ENCODE measurements around the gene THY1.

Gene THY1

DNA sequence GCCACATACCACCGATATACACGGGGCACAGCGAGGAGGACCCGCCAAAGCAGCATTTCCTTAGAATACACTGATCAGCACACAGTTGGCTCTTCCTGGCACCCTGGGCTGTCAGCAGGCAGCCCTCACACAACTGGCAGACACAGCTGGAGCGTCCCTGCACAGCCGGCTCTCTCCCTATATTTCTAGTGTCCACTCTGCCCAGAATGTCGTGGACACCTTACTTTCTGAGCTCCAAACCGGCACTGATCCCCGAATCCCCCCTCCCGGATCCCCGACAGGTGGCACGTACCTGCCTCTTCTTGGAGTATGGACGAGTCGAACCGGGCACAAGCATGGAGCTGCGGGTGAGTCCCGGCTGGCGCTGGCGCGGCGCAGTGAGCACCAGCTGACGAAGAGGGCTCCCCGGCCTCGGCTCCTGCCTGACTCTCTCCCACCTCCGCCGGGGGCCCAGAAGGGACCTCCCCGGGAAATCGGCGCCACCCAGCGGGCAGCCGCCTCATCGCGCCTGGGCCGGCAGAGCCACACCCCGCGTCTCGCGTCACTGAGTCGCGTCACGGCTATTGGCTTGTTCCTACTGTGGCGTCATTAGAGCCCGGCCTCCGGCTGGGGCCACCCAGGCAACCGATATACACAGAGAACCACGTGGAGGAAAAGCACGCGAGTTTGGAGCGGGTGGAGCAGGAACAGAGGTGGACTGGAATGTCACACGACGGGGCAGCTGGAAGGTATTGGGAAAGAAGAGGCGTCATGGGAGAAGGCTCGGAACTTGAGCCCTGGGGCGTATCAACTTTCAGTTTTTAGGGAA, 41.6 kb downstream of the THY1 start, which contains the start of gene USP2:
Gene USP2 (minus strand): TSS at position 510 of the 808 bp plus-strand sequence. CDS start 8,210 bp downstream, outside the sequence.
- DNase-seq: peak; percentile 96

DNA sequence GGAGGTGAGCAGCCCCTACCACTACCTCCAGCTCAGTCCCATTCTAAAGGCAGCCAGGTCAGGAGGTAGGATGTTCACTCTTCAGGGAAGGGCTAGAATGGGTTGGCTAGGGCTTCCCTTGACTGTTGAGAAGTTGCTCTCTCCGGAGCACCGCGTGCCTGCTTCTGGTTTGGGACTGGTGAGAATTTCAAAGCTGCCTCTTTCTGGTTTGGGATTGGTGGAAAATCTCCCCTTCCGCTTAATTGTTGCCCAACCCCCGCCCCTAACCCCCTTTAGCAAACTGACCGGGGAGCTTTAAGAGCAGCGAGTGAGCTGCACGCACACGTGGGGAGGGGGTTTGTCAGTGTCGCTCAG, 42.2 kb downstream of the THY1 start:
- DNase-seq: no peak

DNA sequence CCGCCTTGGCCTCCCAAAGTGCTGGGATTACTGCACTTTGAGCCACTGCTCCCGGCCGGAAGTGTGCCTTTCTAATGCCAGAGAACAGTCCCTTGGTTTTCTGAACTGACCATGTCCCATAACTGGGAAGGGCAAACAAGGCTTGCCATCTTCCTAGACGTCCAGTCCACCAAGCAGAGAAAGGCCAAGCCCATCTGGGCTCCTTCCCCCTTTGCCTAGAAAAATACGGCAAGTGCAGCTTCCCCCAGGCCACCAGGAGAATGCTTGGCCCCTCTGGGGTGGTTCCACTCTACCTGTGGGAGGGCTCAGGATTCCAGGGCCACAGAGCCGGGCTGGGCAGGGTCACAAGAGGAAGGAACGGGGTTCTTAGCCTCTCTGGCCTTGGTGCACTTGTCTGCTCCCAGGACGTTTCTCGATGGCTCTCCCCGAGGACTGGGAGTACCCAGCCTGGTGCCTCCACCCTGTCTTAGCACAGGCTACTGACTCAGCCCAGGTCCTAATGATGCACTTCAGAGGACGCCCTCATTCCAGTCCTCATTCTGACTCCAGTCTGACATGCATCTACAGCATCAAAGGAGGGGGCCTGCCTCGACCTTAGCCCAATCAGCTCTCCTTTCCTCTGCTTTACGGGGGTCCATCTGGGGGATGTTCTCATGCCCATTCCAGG, 42.7 kb downstream of the THY1 start:
- DNase-seq: no peak

DNA sequence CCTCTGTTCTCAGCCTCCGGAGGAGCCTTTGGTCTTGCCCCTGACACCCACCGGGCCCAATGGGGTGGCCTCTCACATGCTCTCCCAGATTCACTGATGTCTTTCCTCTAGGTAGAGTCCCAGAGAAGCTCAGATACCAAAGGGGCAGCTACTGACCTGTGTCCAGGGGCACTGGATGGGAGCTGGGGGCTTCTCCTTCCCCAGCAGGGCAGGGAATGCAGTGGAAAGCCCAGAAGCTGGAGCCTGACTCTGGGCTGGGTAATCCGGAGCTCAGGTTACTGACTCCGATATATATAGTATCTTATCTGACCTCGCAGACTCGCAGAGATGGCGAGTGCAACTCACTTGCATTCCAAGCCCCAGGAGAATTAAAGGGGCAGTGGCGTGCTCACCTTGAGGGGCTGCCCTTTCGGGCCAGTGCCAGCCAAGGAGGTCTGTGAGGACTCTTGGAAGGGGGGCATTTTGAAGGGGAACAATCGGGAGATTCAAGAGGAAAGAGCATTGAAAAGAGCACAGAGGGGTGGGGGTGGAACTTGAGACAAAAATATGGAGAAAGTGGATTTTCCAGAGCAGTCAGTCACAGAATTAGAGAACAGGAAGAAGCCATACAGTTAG, 44.0 kb downstream of the THY1 start:
- DNase-seq: no peak

- DNase-seq: no peak
These were observed 44.9 kb downstream of the THY1 start for GRCh38 chr11:119377961-119378667.

- no peak for DNase-seq
These were observed 45.7 kb downstream of the THY1 start for GRCh38 chr11:119377112-119377901.

- DNase-seq: peak; percentile 73
These were observed 46.6 kb downstream of the THY1 start for GRCh38 chr11:119376197-119376847.

- no peak for DNase-seq
These were observed 47.4 kb downstream of the THY1 start for GRCh38 chr11:119375337-119376196.

DNA sequence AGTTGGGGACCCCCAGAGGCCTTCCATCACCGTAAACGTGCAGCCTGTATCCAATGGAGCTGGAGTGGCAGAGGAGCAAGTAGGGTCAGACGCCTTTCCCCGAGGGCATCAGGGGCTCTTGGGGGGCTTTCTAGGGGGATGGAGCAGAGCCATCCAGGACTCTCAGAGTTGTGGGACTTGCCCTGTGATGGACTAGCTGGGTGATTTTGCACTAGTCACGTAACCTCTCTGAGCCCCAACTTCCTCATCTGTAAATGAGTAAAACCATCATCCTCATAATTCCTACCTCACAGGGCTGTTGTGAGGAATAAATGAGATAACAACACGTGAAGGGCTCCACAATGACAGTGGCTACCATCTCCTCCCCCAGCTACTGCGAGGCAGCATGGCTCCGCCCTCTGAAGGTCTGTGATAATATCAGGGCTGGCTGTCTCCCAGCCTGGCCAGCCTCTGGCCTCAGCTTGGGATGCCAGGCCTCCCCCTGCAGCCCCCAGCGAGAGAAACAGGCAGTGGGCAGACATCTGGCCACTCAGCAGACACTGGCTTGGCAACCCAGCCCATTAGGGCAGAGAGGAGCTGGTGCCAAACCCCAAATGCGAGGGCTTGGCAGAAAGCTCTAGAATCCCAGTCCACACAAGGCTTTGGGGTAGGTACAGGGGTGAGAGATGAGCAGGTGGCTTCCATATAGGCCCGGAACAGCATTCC, 48.2 kb downstream of the THY1 start:
- no peak for DNase-seq

GRCh38 chr11:119373921-119374631, 48.9 kb downstream of the THY1 start:
- DNase-seq: peak; percentile 68

DNA sequence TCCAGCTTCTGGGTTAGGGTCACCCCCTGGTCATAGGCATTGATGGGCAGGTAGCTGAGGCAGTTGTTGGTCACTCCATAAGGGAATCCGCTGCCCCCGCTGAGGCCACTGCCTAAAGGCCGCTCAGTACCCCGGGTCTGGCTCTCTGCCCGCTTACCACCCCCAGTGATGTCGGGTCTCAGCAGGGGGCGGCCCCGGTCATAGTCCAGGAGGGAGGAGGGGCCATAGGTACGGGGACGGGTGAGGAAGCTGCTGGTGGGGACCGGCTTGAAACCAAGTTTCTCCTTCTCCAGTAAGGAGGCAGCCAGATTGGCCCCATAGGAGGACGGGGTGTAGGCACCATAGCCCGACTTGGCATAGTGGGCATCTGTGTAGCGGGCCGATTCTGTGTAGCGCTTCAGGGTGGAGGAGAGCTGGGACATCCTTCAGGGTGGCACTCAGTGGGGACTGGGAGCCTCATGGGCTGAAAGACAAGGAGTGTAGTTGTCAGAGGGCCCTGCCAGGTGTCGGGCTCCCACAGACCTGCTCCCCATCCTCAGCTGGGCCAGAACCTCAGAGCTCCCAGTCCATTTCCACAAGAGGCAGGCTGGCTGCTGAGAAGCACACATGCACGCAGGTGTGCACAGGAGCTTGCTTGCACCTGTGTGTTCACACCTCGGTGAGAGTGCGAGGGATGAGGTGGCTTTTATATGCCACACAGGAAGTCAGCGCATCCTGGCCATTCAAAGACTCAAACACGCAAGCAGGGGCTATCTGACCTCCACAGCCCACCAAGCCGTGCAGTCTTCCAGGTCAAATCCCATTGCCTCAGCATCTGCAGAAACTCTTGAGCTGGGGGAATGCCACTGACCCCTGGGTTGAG, 49.7 kb downstream of the THY1 start:
- no peak for DNase-seq

GRCh38 chr11:119372260-119373058, 50.5 kb downstream of the THY1 start:
- DNase-seq: no peak

DNA sequence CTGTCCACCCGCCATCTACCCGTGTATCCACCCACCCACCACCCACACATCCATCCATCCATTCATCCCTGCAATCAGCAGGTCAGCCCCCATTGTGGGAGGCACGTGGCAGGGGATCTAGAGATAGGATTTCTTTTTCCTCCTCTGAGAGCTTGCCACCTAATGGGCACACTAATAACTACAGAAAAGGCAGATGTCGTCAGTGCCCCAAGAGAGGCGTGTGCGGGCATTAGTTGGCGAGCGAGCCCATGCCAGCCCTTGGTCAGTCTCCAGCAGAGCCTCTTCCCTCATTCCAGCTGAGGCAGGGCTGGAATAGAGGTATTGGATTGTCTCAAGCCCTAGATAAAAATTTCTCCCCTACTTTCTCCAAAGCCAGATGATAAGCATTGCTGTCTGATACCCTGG, 51.2 kb downstream of the THY1 start:
- no peak for DNase-seq

DNA sequence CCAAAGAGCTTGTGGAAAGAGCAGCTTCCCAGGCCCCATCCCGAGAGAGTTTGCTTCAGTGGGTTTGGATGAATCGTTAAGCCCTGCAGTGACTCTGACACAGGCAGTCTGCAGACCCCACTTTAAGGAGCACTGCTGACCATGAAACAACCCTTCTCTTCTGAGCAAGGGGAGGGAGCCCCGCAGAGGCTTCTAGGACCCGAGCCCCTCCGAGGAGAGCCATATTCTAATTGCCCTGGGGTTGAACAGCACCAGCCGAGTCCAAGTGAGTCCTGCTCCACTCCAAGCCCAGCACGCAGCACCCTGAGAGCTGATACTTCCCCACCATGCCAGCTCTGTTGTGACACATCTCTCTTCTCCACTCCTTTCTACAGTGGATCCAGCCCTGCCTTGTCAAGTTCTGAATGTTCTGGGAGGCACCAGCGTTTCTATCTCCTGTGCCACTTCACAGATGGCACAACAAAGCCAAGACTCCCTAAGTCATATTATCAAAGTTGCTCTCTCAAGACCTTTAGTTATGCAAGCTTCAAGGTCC, 51.8 kb downstream of the THY1 start:
- no peak for DNase-seq

DNA sequence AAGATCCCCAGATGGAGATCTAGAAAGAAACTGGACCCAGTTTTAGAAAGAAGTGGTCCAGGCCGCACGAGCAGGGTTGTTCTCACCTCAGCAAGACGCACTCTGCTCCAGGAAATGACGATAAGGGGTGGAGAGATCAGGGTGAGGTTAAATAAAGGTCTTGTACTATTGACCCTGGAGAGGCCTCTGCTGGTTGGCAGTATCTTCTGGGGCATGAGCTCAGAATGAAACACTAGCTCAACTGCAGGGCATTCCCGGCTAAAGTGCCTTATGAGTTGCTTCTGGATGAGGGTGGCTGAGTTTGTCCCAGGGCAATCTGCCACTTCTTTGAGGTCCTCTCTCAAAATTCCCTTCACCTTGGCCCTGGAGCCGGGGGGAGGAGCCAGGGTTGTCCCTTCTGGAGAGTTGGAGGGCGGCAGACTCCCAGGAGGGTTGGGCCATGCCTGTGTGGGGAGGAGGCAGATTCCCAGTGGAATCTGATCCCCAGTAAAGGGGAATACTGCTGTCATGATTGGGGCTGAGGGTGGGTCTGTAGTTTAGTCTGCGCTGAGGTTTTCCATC, 52.4 kb downstream of the THY1 start:
- no peak for DNase-seq

- no peak for DNase-seq
These were observed 53.6 kb downstream of the THY1 start for GRCh38 chr11:119369132-119369925.

Data from NCI-H345 (cell line).